HG02938 (cell line): ENCODE results near the gene TNKS1BP1.
"Not testable (repeated sequence)": the region's sequence is repeated elsewhere in the genome, so short reads cannot be mapped to it uniquely, and the experiment has no call there.

Experiments used
- ATAC-seq: cut with Tn5 transposase; IDR thresholded peaks from one replicate; pipeline ENCODE4 v1.9.1; 2021; ENCODE audit warnings: mild to moderate bottlenecking, moderate library complexity; ENCODE audit not compliant: unreplicated experiment

The TNKS1BP1 gene, protein sequence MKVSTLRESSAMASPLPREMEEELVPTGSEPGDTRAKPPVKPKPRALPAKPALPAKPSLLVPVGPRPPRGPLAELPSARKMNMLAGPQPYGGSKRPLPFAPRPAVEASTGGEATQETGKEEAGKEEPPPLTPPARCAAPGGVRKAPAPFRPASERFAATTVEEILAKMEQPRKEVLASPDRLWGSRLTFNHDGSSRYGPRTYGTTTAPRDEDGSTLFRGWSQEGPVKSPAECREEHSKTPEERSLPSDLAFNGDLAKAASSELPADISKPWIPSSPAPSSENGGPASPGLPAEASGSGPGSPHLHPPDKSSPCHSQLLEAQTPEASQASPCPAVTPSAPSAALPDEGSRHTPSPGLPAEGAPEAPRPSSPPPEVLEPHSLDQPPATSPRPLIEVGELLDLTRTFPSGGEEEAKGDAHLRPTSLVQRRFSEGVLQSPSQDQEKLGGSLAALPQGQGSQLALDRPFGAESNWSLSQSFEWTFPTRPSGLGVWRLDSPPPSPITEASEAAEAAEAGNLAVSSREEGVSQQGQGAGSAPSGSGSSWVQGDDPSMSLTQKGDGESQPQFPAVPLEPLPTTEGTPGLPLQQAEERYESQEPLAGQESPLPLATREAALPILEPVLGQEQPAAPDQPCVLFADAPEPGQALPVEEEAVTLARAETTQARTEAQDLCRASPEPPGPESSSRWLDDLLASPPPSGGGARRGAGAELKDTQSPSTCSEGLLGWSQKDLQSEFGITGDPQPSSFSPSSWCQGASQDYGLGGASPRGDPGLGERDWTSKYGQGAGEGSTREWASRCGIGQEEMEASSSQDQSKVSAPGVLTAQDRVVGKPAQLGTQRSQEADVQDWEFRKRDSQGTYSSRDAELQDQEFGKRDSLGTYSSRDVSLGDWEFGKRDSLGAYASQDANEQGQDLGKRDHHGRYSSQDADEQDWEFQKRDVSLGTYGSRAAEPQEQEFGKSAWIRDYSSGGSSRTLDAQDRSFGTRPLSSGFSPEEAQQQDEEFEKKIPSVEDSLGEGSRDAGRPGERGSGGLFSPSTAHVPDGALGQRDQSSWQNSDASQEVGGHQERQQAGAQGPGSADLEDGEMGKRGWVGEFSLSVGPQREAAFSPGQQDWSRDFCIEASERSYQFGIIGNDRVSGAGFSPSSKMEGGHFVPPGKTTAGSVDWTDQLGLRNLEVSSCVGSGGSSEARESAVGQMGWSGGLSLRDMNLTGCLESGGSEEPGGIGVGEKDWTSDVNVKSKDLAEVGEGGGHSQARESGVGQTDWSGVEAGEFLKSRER (N-terminal part only)

DNA sequence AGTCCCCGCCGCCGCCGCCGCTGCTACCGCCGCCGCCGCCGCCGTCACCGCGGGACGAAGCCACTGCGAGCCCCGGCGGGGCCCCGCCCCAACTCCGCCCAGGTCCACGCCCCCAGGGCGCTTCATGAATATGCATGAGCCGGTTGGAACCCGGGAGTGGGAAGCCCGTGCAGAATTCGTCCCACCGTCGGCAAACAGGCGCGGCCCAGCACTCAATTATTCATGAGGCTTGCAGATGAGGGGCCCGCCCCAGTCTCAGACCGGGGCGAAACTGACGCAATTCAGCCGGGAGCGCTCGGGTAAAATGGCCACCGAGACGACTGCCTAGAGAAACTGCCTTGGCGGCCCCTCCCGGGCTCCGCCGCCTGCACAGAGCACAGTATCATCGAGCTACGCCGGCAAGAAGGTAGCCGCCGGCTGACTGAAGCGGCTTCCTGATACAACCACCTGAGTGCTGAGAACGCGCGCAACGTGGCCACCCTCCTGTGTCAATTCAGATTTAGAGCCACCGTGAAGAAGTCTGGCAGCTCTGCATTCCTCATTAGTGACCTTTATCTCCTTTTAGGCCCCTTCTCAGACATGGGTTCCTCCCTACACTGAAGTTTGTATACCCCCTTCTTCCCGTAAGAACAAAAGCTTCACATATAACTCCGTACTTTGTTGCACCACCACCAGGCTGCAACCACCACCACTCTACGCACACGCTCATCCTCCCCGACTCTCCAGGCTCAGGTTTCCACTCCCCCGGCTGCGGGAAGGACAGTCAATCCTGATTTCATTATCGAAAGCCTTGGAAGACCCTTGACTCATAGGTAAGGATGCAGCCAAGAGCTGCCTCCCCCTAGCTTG, at the start of gene TNKS1BP1:
TSS of gene TNKS1BP1 (minus strand) at position 67 of the 849 bp plus-strand sequence. CDS start 3,067 bp downstream, outside the sequence.
- ATAC-seq: peak; percentile 92

GRCh38 chr11:57373146-57373545, 48.4 kb upstream of the TNKS1BP1 start:
- ATAC-seq: no peak

- no peak for ATAC-seq
Measured at GRCh38 chr11:57370941-57371340, 46.2 kb upstream of the TNKS1BP1 start.

DNA sequence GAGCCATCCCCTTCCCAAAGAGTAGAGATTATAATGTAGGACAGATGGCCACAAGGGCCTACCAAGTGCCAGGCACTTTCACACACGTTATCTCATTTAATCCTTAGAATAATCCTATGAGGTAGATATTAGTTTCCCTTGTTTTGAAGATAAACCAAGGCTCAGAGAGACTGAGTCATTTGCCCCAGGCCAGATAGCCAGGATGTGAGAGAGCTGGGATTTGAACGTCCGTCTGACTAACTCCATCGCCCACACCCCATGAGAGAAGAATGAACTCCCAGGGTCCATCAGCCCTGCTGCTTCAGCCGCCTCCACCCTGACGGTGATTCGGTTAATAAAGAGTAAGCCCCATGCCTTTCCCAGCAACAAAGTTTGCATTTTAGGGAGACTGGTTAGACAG, 45.5 kb upstream of the TNKS1BP1 start:
- ATAC-seq: no peak

GRCh38 chr11:57368845-57369232, 44.1 kb upstream of the TNKS1BP1 start:
- no peak for ATAC-seq

DNA sequence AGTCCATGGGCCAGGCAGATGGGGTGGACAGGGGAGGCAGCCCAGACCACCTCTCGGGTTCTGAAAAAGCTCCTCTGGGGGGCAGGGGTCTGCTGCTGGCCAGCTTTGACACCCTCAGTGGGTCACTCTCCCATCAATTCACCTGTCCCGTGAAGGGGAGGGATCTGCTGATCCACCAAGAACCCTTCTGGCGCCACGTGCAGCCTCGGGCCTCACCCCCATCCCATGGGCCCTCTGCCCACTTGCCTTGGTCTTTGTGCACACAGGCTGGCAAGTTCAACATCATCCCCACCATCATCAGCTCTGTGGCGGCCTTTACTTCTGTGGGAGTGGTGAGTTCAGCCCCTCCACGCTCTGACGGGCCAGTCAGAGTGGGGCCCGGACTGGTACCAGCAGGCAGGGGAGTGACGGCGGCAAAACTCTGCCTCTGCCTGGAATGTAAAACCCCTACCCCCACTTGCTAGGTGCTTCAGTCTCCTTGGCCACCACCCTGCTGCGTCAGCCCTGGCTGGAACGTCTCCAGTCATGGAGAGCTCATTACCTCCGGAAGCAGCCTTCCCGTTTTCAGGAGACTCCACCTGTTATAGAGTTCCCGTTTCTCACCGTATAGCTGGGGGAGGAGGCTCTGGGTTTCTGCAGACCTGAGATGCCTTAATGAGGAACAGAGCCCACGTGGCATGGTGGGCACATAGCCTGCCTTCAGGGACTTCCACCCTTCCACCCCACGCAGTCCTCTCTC, 43.5 kb upstream of the TNKS1BP1 start:
- ATAC-seq: no peak

DNA sequence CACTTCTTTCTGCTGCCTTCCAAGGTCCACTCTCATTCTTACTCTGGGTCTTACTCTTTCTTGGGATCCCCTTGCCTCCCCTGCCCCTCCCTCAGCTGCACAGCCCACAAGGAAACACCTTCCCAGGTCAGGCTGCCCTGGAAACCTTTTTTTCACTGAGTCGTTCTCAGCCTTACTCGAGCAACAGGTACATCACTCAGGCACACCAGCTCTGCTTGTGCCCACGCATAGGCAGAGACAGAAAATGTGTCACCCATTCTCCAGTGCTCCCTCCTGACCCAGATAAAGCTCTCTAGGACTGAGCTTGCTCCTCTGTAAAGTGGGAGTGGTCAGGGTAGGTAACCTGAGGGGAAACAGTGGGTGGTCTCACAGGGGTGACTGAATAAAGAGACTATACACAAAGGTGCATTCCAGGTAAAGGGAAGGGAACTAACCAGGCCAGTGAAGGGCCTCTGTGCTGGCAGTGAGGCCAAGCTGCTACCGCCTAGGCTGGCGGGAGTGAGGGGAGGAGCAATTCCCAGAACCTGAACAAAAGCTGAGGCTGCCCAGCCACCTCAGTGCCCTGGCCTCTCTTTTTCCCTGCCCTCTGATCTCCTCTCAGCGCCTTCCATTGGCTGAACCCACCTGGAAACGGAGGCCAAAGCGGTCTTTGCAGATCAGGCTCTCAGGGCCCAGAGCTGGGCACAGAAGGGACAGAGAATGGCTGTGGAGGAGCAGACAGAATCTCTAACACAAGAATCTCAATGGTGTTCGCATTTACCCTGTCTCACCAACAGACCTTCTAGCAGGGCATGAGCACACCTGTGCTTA, 40.3 kb upstream of the TNKS1BP1 start:
- no peak for ATAC-seq

DNA sequence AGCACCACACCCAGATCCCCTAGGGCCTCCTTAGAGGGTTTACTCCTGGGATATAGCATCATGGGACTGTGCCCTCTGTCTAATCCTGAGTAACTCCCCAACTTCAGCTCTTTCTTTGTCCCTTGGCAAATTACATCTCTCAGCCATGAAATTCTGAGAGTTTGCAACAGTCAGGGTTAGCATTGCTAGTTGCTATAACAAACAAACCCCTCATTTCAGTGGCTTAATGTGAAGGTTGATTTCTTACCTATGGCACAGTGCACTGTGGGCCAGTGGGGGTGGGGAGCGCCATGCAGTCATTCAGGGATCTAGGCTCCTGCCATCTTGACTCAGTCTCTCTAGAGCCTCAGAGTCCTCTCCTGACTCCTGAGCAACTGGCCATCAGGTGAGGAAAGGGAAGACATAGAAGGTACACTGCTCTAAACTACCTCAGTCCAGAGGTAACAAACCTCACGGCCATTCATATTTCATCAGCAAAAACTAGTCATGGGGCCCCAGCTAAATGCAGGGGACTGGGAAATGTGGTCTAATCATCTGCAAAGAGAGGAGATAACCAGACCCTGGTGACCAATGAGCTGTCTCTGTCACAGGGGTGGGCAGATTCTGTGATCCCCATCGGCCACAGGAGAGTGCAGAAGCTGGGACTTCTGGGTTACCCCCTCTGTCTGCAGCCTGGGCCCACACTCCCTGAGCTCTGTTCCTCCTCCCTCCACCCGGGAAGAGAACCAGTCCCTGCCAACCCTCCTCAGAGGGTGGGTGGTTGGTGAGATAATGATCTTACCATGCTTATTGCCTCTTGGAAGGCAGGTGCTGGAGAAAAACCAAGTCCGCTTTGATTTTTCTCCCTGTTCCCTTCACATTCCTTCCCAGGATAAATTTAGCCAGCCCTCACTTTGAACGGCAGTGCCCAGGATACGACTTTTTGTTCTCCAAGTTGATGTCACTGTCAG, 38.7 kb upstream of the TNKS1BP1 start:
- ATAC-seq: no peak

DNA sequence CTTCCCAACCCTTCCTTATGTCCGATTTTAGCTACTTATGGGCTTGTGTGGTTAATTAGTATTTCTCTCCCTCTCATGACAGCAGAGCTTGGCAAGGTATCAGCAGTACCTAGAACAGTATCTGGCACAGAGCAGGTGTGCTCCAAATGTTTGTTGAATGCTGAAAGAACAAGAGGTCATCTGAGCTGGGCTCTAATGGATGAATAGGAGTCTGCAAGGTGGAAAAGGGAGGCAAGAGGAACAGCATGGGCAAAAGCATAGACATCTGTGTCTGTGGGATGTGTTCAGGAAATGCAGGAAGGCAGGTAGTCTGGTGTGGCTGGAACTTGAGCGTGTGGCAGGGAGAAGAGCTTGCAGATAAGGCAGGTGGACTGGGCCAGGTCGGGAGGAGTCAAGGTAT, 37.2 kb upstream of the TNKS1BP1 start:
- no peak for ATAC-seq

DNA sequence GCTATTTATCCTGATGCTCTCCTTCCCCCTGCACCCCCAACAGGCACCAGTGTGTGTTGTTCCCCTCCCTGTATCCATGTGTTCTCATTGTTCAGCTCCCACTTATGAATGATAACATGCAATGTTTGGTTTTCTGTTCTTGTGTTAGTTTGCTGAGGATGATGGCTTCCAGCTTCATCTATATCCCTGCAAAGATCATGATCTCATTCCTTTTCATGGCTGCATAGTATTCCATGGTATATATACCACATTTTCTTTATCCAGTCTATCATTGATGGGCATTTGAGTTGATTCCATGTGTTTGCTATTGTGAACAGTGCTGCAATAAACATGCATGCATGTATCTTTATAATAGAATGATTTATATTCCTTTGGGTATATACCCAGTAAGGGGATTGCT, 36.7 kb upstream of the TNKS1BP1 start:
- not testable (repeated sequence) for ATAC-seq

- no peak for ATAC-seq
Measured at GRCh38 chr11:57360991-57361390, 36.2 kb upstream of the TNKS1BP1 start.

- no peak for ATAC-seq
Measured at GRCh38 chr11:57359896-57360690, 35.3 kb upstream of the TNKS1BP1 start.

- ATAC-seq: no peak
Measured at GRCh38 chr11:57359396-57359795, 34.6 kb upstream of the TNKS1BP1 start.

DNA sequence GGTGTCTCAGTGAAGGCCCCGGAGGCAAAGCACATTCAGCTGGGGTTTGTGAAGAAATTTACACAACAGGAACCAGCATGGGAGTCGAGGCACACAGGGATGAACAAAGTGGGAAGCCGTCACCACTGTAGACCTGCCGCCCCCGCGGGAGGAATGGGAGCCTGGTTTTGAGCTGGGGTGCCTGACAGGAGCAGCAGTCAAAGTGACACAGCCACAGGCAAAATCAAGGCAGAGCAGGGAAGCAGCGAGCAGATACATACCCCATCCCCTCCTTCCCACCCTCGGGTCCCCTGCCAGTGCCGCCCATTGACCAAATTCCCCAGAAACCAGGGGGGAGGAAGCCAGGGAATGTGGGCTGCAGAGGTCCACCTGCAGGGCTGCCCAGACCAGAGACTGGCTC, 34.2 kb upstream of the TNKS1BP1 start:
- no peak for ATAC-seq

GRCh38 chr11:57358543-57358961, 33.8 kb upstream of the TNKS1BP1 start:
- no peak for ATAC-seq

DNA sequence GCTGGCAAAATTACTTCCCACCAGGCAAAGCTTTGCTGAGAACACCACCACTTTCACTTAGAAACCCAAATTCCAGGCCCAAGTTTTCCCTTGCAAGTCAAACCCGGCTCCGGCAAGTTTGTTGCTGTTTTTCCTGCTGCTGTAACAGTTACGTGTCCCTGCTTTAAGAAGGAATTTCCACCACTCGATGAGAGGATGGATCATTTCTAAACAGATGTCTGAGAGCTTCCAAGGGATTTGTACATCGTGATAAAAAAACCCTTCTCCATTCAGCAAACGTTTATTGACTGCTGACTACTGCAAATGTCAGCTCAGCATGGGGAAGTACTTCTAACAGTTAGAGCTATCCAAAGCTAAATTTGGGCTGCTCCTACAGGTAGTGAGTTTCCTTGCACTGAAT, 33.1 kb upstream of the TNKS1BP1 start:
- ATAC-seq: no peak

GRCh38 chr11:57357310-57357709, 32.6 kb upstream of the TNKS1BP1 start:
- no peak for ATAC-seq
